ENCODE results near the gene IL34. TPM values are rescaled to one million over a fixed set of nuclear protein-coding genes. Genes with fewer than 3 reads are reported as not detected.

Gene IL34
- total and polyA plus RNA-seq, 8 donors, result 0.45 to 5.9 (median 1.8) TPM; not detected in 2

- peak overlapping the region in 4 of 5 donors; percentile 83 to 95 (median 88) for H3K27ac ChIP-seq
- TF ChIP-seq POLR2A (IDR thresholded peaks at IDR 0.05), result no peak
- peak in 1 of 3 donors; percentile 85 for TF ChIP-seq POLR2AphosphoS5 (IDR thresholded peaks at IDR 0.05)
- H3K9me3 ChIP-seq, result no peaks in the 10 kb centered on the region
- H3K27me3 ChIP-seq, result no peaks in the 10 kb centered on the region
- 77 to 87% (median 81%) methylated on average over 26 to 29 of the region's 29 CpGs for WGBS, 5 donors
- H3K36me3 ChIP-seq, result peaks cover 0 to 9% (median 1%) of the 10 kb centered on the region in 4 donors
- H3K4me1 ChIP-seq, result peaks cover 81 to 100% (median 95%) of the 10 kb centered on the region in 4 donors
- H3K4me3 ChIP-seq, result no peak overlapping the region
- DNase-seq, result peak in 1 of 2 donors; percentile 79
- intact Hi-C loops (cut with DNase I; ENCODE audit: low total_unique reads), result no loop called here
These were observed 46.7 kb downstream of the IL34 start for GRCh38 chr16:70692873-70693671.

GRCh38 chr16:70694088-70694867 is 47.9 kb downstream of the IL34 start:
- Histone ChIP-seq H3K4me1 (peaks cover 74 to 95% (median 89%) of the 10 kb centered on the region in 4 donors), H3K27ac (peak overlapping the region in 4 of 5 donors; percentile 83 to 95 (median 88)), H3K9me3 (no peaks in the 10 kb centered on the region), H3K27me3 (no peaks in the 10 kb centered on the region), H3K4me3 (no peak overlapping the region), H3K36me3 (peaks cover 0 to 21% (median 10%) of the 10 kb centered on the region in 4 donors)
- intact Hi-C loops (cut with DNase I; ENCODE audit: low total_unique reads), result no loop called here
- no peak for DNase-seq
- TF ChIP-seq POLR2AphosphoS5 (IDR thresholded peaks at IDR 0.05) (peak in 2 of 3 donors; percentile 14 to 17), POLR2A (IDR thresholded peaks at IDR 0.05) (no peak), CTCF (IDR thresholded peaks at IDR 0.05) (no peak)
- 74 to 87% (median 81%) methylated on average over 7 to 17 of the region's 17 CpGs for WGBS, 5 donors

GRCh38 chr16:70694868-70695218 is 48.5 kb downstream of the IL34 start:
- Histone ChIP-seq H3K4me3 (no peak overlapping the region), H3K27ac (peak overlapping the region in 4 of 5 donors; percentile 83 to 95 (median 88)), H3K36me3 (peaks cover 0 to 26% (median 14%) of the 10 kb centered on the region in 4 donors), H3K27me3 (no peaks in the 10 kb centered on the region), H3K9me3 (no peaks in the 10 kb centered on the region), H3K4me1 (peaks cover 68 to 93% (median 83%) of the 10 kb centered on the region in 4 donors)
- 61 to 91% (median 83%) methylated on average over 4 of the region's 4 CpGs for WGBS, 5 donors
- no peak for TF ChIP-seq EP300 (IDR thresholded peaks at IDR 0.05)
- no peak for TF ChIP-seq POLR2AphosphoS5 (IDR thresholded peaks at IDR 0.05)
- TF ChIP-seq CTCF (IDR thresholded peaks at IDR 0.05), result no peak
- TF ChIP-seq POLR2A (IDR thresholded peaks at IDR 0.05), result no peak
- intact Hi-C loops (cut with DNase I; ENCODE audit: low total_unique reads), result no loop called here
- DNase-seq, result peak in 1 of 2 donors; percentile 58

GRCh38 chr16:70695331-70696070 is 49.1 kb downstream of the IL34 start:
- H3K9me3 ChIP-seq, result no peaks in the 10 kb centered on the region
- peaks cover 62 to 93% (median 79%) of the 10 kb centered on the region in 4 donors for H3K4me1 ChIP-seq
- peak; percentile 73 to 82 for DNase-seq
- WGBS, 5 donors, result 35 to 50% (median 45%) methylated on average over 8 to 14 of the region's 14 CpGs
- intact Hi-C loops (cut with DNase I; ENCODE audit: low total_unique reads), result no loop called here
- no peaks in the 10 kb centered on the region for H3K27me3 ChIP-seq
- peak overlapping the region; percentile 9 to 95 (median 83) for H3K27ac ChIP-seq
- H3K36me3 ChIP-seq, result peaks cover 0 to 26% (median 15%) of the 10 kb centered on the region in 4 donors
- TF ChIP-seq POLR2AphosphoS5 (IDR thresholded peaks at IDR 0.05), result peak in 1 of 3 donors; percentile 34
- TF ChIP-seq POLR2A (IDR thresholded peaks at IDR 0.05), result no peak
- peak in 1 of 7 experiments; percentile 25 for TF ChIP-seq CTCF (IDR thresholded peaks at IDR 0.05)
- no peak overlapping the region for H3K4me3 ChIP-seq
